Activated naive CD4-positive, alpha-beta T cell treated with Interleukin-2 at 50 U/mL for 16 hours (primary cell): ENCODE results near the gene FAM53B.

ENCODE experiments used
- DNase-seq: peaks from one replicate; pipeline ENCODE4 v3.0.0-alpha.2; 2020

The FAM53B gene

DNA sequence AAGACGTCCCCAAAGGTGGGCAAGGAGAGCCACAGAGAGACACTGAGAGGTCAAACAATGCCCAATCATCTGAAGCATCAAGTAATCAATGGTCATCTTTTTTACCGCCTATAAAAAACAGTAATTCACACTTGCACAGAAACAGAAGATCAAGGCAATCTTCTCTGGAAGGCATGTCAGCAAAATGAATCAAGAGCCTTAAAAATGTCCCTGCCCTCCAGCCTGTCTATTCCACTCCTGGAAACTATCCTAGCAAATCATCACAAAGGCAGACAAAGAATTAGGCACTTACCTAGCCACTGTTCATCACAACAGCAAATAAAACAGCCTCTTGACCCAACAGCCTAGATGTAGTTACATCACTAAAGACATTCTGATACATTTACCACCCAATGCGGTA lies 48.9 kb downstream of the FAM53B start:
- DNase-seq: no peak

DNA sequence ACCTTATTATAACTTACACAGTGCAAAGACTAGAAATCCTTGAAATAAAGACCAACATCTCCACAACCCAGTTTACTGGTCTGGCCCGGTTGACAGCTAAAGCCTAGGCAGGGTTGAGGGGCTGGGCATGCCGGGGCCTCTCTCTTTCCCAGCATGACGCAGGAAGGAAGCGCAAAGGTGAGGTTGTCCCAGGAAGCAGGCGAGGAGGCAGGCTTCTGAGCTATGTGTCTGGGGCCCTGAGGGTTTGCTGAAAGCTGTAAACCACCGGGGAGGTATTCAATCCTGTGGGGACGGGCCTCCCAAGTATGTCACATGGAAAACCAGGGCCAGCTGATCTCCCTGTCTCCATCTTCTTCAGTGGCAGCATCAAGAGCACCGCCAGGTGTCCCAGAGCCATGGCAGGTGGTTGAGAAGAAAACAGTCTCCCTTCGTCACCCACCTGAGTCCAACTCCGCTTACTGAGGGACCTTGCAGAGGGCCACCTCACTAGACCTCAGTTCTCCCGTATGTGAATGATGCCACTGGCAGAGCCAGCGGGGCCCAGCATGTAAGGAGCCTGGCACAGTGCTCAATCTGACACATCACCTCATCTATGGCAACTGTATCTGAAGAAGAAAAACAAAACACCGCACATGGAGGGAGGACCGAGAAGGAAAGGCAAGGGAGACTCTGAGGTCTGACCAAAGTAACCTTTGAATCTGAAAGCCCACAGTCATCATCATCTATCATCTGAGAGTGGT lies 49.5 kb downstream of the FAM53B start:
- no peak for DNase-seq

DNA sequence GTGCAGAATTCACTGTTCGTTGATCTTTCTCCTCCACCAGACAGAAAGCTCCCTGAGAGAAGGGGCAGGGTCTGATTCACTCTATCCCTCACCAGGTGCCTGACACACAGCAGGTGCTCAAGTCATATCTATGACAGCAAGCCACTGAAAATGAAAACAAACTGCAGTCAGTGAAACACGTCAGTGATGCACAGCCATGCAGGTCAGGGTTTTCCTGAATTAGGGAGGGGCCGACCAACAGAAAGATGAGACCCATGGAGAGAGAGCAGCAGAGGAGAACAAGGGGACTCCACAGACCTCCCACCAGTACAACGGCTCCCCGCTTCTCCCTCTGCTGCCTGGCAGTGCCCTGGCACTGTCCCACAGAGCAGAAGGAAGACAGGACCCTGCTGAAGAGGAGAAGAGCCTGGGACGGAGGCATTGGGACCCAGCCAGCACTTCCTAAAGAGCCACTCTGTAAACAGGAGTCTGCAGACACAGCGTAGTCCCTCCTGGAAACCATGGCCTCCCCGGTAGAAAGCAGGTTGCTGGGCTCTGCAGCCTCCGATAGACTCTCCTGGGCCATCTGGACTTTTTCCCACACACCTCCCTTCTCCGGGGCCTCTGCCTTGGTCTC lies 50.3 kb downstream of the FAM53B start:
- no peak for DNase-seq

DNA sequence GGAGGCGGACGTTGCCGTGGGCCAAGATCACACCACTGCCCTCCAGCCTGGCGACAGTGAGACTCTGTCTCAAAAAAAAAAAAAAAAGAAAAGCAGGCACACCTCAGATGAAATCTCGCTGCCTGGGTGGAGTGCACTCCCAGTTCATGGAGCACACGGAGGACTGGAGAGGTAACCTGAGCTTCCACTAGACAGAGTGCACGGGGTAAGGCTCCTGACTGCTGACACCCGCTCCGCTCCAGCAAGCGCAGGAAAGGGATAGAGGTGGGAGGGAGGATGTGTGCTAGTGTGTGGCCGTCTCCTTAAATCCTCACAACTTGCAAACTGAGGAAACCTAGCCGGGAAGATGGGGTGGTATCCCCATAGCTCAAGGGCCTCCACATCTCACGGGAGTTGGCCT lies 50.8 kb downstream of the FAM53B start:
- DNase-seq: no peak

DNA sequence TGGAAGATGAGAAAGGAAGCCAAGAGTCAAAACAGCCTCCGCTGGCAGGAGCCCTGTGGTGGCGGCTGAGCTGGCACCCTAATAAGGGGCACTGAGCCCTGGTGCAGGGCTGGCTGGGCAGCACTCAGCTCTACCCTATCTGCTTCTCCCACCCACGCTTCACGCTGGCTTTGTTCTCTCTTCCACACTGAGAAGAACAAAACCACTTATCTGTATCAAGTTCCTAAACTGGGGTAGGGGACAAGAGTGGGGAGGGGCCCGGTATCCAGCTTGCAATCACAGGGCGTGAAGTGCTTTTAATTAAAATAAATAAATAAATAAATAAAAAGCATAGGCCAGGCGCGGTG lies 52.1 kb downstream of the FAM53B start:
- no peak for DNase-seq

DNA sequence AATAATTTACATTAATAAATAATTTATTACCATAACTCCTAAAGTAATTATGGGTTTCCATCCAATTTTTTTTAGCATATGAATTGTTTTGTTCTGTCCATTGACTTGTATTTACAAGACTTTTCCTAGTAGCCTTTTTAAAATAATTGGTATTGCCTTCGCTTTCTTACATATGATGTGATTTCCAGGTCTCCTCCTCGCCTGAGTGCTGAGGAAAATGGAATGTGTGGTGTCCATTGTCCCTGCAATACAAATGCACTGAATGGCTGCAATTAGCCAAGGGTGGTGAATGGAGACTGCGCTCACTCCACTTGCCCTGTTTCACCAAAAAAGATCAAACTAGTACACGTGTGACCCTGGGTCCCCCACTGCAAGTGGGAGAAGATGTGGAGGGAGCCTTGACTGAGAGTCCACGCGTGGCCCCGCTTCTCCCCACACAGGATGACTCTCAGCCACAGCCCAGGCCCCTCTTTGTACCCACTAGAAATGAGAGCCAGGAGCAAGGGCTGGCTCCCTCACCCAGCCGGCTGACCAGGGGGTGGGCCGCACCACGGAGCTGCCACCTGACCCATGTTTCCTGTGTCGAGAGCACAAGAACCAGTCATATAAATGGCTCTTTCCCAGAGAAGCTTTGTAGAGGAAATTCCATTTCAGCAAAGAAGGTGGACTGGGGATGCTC lies 52.6 kb downstream of the FAM53B start:
- DNase-seq: no peak

DNA sequence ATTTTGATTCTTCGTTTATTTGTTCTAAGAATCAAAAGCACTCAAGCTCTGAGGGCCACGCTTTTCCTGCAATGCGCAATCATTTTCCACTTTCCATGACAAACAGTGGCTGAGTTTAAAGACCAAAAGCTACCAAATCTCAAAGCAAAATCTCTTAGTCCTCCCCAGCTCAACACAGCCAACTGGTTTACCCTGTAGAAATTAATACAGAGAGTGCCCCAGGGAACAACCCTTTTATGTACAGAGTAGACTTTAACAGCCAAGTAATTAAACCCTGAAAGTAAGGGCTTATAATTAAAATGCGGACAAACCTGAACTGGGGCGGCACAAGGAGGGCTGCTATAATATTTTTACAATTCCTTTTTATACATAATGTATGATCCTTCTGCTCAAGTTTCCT lies 53.2 kb downstream of the FAM53B start:
- no peak for DNase-seq

DNA sequence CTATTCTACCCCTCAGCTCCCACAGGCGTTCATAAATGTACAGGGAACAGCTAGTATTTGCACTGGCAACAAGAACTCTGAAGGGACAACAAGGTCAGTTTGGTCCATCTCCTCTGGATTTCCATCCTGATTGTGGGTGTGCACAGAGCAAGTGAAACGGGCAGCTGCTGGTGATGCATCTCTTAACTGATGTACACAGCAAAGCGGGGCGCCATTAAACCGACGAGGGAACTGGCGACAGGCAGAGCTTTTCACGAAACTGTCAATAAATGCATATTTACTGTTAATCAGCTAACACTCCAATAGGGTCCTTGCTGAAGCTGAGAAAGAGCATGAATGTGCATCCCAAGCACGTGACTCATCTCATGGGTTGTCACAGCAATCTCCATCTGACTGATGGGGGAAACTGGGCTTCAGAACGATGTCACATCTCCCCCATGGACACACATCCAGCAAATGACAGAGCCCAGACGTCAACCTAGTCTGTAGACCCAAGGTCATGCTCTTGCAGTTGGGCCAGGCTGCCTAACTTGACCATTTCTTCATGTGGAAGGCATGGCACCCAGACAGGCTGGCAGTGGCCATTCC lies 54.2 kb downstream of the FAM53B start:
- no peak for DNase-seq

DNA sequence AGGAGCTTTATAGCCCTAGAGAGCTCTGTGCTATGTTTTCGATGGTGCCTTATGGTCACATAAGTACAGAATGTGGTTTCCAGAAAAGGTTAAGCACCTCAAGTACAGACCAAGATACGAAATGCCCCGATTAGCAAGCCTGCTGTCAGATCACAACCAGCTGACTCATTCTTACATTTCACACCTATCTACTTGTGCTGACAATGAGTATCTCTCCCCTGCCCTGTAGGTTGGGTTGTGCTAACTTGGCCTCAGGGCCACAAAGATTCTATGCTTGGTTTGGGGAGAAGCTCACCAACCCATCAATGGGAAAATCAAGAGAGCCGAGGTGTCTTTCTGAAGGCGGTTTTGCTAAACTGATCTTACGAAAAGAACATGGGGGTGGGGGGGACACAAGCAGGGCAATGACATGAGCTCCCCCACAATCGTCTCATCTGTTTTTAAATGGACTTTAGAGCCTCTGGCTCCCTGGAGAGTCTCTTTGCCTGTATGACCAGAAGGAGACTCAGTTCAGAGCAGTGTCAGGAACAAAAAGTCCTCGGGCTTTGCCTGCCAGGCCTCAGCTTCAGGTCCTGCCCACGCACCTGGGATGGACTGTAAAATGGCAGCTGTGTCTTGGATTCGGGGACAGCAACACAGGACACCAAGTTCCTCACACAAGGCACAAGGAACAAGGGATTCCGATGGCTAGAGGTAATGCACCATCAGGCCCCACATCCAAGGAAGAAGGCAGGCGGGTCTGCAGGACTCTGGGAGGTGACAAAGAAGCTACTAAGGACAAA lies 55.1 kb downstream of the FAM53B start:
- DNase-seq: peak; percentile 77

DNA sequence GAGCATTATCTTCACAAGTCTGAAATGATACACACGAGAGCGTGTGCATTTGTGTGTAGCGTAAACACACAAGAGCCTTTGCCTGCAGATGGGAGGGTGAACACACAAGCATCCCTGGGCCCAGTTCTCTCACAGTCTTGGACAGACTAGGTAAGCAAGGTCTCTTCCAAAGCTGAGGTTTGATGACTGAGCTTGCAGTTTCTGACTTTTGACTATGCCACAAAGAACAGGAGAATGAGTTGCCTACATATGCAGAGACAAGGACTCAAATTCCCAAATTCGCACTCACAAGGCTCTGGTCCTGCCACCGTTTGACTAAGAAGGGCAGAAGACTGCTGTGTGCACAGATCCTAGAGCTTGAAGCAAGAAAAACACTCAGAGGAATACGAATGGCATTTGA lies 55.8 kb downstream of the FAM53B start:
- DNase-seq: no peak

DNA sequence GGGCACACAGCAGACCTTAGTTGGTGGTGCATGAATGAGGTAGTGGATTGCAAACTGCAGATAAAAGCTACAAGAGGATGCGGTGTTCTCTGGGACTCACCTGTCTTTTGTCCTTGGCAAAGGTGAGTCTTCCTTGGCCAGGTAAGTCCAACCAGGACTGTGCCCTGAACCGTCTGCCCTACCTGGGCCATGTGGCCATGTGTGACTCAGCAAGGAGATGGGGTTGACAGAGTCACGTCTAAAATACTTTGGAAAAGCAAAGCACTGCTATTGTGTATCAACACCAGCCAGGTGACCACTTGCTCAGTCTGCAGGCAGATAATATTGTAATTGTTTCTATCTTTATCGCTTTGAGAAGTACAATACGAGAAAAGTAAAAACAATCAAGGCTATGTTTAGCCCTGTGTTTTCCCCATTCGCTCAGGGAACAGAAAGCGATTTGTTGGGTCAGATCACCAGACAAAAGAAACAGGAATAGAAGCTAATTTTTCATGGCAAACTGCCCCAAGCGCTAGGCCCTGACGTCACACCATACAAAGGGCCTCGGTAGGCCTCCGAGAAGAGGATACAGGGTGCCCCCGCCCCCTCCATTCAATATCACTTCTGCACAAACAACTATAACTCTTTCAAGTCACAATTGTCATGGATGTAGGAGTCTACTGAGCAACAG lies 57.3 kb downstream of the FAM53B start:
- DNase-seq: no peak

DNA sequence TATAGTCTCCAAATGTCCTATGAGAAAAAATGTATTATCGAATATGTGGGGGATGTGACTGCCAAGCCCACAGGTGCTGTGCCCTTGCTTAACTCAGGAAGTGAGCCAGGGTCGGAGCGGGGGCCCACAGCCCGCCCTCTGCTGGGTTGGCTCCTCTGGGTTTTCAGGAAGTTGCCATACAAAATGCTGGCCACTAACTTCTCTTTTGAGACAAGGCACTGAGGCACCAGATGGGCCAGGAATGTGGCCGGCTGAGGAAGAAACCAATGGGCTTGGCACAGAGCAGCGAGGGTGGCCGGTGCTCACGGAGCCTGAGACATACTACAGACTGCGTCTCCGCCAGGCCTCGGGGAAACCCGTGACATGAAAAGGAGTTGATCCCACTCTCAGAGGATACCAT lies 58.9 kb downstream of the FAM53B start:
- no peak for DNase-seq

DNA sequence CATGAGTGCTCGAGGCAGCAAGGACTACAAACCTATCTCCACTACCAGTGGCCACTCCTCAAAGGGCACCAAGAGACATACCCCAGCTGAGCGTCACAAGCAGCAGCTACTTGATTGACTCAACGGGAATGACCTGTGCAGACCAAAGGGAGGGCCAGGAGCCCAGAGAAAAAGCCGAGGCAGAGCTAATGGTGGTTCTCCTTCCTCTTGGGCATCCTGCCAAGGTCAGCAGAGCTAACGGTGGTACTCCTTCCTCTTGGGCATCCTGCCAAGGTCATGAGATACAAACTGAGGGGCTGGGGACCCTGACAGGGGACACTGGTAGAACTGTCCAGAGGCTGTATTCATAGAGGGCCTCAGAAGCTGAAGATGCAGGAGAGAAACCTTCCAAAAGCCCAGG lies 60.4 kb downstream of the FAM53B start:
- no peak for DNase-seq

DNA sequence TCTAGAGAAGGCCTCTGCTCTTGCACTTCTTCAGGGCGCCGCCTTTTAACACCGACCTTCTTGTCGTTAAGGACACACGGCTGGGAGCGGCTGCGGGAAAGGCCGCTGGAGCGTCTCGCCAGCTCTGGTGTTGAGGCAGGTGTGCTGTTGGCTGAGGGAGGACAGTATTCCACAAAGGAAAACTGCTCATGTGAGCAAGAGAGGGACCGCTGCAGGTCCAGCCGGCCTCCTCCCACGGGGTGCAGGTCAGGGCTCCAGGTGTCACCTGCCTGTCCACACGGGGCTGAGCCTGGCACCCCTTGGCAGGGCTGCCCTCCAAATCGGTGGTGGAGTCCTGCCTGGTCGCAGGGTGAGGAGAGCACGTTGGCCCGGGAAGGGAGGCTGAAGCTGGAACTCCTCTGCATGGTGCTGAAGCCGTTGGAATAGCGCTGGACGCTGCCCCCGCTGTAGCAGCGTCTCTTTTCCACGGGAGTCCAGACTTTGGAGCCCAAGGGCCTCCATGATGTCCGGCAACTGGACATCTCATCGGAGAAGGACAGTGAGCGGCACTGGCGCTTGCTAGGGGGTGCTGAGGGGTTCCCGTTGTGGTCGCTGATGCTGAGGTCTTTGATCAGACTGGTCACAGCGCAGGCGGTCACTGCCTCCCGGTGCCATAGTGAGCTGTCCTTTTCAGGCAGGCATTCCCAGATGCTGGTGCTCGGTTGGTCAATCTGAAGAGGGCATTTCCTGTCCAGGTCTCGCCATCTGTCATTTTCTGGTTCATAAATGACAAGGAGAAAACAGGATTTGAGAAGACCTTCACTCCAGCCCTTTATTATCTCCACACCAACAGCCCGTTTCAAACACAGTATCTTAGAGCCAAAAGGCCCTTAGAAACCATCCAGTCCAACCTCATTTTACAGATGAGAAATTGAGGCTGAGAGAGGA lies 62.3 kb downstream of the FAM53B start:
- no peak for DNase-seq

DNA sequence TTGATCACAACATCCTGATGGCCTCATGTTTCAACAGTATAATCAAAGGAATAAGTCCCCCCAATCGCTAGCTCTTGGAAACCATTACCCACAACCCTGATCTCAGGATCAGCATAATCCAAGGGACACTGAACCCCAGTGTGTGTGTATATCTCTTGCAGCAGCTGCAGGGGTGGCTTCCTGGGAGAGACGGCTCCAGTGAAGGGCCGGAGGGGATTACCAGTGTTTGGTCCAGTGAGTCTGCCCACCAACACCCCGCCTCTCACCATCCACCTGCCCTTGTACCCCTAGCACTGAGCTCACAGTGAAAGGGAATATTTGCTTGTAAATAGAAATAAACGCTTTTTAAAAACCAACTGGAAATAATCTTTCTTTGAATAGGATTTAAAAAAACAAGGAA lies 63.1 kb downstream of the FAM53B start:
- no peak for DNase-seq

DNA sequence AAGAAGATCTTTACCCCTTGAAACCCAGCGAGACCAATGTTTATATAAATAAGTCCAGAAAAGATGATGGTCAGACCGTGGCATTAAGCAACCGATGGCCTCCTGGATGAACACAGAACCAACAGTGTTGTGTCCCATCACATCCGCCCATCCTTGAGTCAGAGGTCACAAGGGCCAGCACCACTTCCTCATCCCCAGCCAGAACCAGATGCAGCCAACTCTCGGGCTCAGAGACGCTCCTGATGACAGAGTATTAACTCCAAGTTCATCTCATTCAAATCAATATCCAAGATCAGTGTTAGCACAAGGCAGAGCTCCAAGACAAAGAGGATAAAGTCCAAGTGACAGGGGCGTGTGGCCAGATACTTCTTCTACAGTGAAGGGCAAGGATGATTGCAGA lies 63.5 kb downstream of the FAM53B start:
- DNase-seq: no peak

DNA sequence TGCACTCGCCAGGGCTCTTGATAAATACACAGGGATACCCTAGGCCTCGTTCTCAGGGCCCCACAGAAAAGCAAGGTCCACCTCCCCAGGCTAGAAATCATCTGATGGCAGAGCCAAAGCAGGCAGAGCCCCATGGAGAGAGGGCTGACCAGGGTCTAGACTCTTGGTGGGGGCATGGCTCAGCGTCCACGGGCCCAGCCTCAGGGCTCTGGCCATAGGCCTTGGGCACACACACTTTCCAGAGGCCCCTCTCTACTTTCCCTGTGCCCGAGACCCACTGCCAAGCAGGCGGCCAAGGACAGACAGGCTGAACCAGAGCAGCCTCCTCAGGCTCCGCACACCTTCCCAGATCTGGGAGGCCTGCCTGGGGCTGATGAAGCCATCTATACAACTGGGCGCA lies 64.8 kb downstream of the FAM53B start:
- DNase-seq: no peak

DNA sequence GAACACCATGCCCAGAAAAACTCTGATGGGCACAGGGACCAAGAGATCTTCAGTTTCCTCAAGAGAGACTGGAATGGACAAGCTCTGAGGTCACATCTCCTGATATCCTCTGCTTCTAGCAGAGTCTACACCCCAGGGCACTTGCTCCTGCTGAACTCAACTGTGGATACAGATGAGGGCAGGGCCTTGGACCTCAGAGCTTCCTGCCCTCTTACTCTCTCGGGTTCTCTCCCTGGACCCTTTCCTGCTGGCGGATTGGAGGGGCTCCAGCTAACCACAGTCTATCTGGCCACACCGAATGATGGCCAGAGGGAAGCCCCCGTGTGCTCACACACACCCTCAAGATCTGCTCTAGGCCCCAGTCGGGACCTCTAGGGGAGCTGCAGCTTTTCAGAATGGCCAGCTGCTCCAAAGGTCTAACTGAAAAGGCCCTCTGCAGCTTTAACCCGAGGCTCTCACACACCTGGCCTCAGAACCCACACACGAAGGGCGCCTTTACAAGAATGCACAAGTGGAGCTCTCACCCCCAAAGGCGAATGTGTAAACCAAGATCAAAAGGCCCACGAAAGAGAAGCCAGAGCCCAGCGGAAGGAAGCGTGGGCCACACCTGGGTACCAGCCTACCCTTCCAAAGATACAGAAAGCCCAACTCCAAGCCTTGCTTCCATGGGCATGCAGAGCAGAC lies 65.5 kb downstream of the FAM53B start:
- DNase-seq: peak; percentile 41

DNA sequence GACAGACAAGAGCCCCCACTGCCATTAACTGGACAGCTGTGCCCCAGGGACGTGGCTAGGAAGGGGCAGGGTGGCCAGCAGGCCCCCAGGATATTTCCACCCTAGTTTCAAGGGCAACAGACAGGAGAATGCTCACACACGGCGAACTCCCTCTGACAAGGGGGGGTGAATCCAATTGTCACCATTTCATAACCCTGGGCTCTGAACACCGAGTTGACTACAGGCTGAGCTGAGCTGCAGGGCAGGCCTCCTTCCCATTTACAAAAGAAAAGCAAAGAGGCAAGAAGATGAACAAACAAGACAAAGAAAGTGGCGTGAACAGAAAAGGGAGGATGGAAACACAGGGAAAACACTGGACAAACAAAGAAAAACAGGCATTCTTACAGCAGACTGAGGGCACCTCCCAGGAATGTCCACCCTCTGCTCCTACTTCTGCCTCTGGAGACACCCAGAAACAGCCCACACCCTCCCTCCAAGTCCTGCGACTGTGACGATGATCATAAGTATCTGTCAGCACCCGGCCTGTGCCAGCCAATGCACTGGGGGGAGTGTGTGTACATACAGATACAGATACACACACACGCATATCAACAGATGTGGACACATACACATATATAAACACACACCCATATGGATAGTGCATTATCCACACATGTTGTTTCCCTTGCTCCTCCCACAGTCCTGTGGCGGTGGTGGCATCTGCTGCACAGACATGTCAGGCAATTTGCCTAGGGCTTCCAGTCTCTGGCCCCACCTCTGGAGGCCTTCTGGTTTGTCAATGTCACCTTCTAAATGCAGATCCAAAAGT lies 66.2 kb downstream of the FAM53B start:
- DNase-seq: no peak

DNA sequence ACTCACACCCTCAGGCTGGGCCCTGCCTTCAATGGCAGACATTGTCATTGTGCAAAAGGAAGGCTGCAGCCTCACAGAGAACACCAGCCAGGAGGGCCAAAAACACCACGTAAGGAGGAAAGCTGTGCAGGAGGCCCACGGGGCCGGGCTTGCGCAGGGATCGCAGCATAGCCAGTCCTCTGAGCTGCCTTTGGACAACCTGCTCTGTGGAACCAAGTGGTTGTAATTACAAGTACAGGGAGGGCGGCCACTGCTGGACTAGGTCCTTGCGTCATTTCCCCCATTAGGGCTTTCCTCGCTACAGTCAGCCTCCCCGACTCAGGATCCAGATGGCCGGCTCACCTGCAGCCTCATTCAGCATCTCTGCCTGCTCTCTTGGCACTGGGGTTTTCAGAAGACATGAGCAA lies 66.9 kb downstream of the FAM53B start:
- DNase-seq: no peak
